Brain microvascular endothelial cell (primary cell): ENCODE data around the gene HK1.

Source experiments
- DNase-seq: peaks from one replicate; pipeline ENCODE4 v3.0.0-alpha.2; 2020
- H3K27ac ChIP-seq: fragments of 250-450 bp; sonication (Bioruptor Pico); 2 replicates; pipeline ENCODE4 v1.5.1; 2020; ENCODE audit warnings: mild to moderate bottlenecking, moderate library complexity
- H3K27me3 ChIP-seq: fragments of 250-450 bp; sonication (Bioruptor Pico); replicated peaks from 2 replicates; pipeline ENCODE4 v1.5.1; 2020; ENCODE audit warnings: mild to moderate bottlenecking
- H3K36me3 ChIP-seq: fragments of 250-450 bp; sonication (Bioruptor Pico); replicated peaks from 2 replicates; pipeline ENCODE4 v1.5.1; 2020; ENCODE audit warnings: mild to moderate bottlenecking
- H3K4me3 ChIP-seq: 2 replicates; pipeline ENCODE4 v1.5.1; 2011; ENCODE audit warnings: low read depth, mild to moderate bottlenecking, control low read depth, low read length, moderate library complexity
- in situ Hi-C: cut with HindIII; loops from 2 replicates; pipeline ENCODE4 v1.10.0; 2017; ENCODE audit warnings: low sequenced_read_pairs, low pct_ligation_motif_present
- TF ChIP-seq, protein P1 (sequence below): IDR thresholded peaks from 2 replicates; pipeline ENCODE4 v1.5.1; 2011; ENCODE audit warnings: low read depth, mild to moderate bottlenecking, moderate library complexity, low read length, control low read depth, inconsistent platforms; ENCODE audit errors: missing control alignments

Gene HK1

DNA sequence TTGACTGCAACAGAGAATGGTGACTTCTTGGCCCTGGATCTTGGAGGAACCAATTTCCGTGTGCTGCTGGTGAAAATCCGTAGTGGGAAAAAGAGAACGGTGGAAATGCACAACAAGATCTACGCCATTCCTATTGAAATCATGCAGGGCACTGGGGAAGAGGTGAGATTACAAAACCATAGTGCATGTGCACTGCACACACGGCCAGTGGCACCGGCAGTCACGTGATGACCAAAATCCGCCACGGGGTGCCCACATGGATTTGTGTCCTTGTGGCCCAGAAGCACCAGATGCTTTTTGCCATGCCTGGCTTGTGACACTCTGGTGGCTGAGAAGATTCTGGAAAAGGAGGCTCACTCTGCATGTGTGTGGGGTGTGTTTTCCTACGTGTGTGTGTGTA lies 106.0 kb downstream of the HK1 start:
- in situ Hi-C loops = loop anchor here (25.0 kb wide), 1 partner anchor 147 kb away; no protein-coding TSS in a partner anchor
- no peak for DNase-seq
- TF ChIP-seq, protein P1, sequence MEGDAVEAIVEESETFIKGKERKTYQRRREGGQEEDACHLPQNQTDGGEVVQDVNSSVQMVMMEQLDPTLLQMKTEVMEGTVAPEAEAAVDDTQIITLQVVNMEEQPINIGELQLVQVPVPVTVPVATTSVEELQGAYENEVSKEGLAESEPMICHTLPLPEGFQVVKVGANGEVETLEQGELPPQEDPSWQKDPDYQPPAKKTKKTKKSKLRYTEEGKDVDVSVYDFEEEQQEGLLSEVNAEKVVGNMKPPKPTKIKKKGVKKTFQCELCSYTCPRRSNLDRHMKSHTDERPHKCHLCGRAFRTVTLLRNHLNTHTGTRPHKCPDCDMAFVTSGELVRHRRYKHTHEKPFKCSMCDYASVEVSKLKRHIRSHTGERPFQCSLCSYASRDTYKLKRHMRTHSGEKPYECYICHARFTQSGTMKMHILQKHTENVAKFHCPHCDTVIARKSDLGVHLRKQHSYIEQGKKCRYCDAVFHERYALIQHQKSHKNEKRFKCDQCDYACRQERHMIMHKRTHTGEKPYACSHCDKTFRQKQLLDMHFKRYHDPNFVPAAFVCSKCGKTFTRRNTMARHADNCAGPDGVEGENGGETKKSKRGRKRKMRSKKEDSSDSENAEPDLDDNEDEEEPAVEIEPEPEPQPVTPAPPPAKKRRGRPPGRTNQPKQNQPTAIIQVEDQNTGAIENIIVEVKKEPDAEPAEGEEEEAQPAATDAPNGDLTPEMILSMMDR = no peak
- peaks cover 52% of the 10 kb centered on the region for H3K36me3 ChIP-seq
- no peak overlapping the region for H3K27ac ChIP-seq
- no peak overlapping the region for H3K4me3 ChIP-seq
- no peaks in the 10 kb centered on the region for H3K27me3 ChIP-seq

DNA sequence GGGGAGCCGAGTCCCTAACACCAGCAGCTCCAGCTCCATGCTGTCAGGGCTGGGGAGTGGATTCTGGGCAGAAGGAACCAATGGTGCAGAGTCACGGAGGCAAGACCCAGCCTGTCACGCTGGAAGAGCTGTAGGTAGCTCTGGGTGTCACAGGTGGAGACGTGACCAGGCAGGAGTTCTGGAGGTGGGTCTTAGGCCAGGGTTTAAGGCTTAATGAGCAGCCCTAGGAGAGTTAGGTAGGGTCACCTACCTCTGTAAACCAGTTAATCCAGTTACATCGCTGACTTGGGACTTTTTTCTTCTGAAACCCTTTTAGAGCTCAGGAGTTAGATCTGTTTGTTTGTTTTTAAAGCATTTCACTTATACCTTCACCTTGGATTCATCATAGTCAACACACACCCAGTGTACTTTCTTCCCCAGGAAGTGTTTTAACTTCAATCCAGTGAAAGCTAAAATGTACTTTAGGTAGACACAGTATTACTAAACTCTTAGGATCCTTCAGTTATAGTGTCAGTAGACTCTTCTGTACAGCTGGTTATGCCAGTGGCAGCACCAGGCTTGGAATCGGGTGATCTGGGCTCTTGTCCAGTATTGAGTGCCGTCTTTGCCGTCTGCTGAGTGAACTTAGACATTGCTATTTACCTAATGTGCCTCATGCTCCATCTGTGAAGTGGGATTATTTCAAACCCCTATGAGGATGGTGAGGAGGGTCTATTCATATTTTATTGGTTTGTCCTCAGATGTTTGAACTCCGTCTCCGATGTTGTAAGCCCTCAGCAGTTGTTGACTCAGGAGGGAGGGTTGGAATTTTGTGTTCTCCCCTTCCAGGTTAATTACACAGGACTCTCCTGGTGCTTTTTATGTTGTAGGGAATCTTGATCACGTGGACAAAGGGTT lies 107.4 kb downstream of the HK1 start:
- TF ChIP-seq, protein P1 = no peak
- Histone ChIP-seq H3K27me3 (no peaks in the 10 kb centered on the region), H3K4me3 (no peak overlapping the region), H3K36me3 (peaks cover 51% of the 10 kb centered on the region), H3K27ac (no peak overlapping the region)
- in situ Hi-C loops = loop anchor here (25.0 kb wide), 1 partner anchor 148 kb away; no protein-coding TSS in a partner anchor
- DNase-seq = no peak

DNA sequence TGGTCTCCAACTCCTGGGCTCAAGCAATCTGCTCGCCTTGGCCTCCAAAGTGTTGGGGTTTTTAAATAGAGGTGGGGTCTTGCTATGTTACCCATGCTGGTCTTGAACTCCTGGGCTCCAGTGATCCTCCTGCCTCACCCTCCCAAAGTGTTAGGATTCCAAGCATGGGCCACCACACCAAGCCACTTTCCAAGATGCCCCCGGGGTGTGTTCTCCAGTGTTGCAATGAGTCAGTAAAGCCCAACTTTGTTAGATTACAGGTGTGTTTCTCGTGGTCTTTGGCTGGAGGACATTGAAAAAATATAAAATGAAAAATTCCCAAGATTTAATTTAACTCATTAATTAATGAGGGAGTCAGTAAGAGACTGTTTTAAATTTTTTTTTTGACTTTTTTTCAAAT lies 109.2 kb downstream of the HK1 start:
- DNase-seq = no peak
- H3K27ac ChIP-seq = no peak overlapping the region
- no peak overlapping the region for H3K4me3 ChIP-seq
- H3K36me3 ChIP-seq = peaks cover 60% of the 10 kb centered on the region
- in situ Hi-C loops = loop anchor here (25.0 kb wide), 1 partner anchor 150 kb away; no protein-coding TSS in a partner anchor
- H3K27me3 ChIP-seq = no peaks in the 10 kb centered on the region
- TF ChIP-seq, protein P1 = no peak

DNA sequence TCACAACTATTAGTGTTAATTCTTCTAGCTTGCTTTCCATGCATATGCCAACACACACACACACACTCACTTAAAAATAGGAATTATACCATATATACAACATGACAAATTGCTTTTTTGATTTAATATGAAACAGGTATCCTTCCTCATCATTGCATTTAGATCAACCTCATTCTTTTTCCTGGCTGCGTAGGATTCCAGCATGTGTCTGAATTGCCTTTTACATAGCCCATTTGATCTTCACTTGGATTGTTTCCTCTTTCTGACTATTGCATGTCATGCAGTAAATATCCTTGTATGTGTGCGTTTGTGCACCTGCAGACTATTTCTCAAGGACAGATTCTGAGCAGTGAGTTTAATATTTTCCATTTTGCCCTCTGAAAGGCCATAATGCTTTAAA lies 110.2 kb downstream of the HK1 start:
- no peak for DNase-seq
- TF ChIP-seq, protein P1 = no peak
- Histone ChIP-seq H3K27ac (no peak overlapping the region), H3K27me3 (no peaks in the 10 kb centered on the region), H3K4me3 (no peak overlapping the region), H3K36me3 (peaks cover 56% of the 10 kb centered on the region)
- in situ Hi-C loops = loop anchor here (25.0 kb wide), 1 partner anchor 151 kb away; no protein-coding TSS in a partner anchor

DNA sequence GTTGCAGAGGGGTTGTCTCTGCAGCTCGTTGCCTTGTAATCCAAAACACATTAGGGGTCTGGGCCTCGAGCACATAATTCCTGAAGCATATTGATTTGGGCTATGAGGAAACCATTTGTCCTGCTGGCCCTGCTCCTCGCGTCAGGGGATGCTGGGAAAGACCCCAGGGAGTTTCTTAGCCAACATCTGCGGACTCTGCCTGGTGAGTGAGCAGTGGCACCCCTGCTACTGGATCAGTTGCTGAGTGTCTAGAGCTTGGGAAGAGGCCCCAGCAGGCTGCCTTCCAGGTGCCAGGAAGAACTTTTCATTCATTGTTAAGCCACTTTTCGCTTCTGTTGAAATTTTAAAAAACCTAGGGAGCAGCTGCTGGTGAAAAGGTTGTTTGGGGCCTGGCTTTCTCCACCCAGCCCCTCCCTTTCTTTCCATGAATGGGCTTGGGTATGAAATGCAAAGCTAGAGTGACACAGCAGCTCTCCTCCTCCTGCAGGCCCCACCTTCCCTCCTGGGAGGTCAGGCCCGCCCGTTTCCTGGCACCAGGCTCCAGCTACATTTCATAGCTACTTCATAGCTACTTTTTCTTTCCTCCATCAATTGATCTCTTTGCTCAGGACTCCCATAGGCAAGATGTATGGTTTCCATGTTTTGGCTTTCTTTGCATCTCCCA lies 111.7 kb downstream of the HK1 start:
- peaks cover 47% of the 10 kb centered on the region for H3K36me3 ChIP-seq
- in situ Hi-C loops = loop anchor here (25.0 kb wide), 1 partner anchor 153 kb away; no protein-coding TSS in a partner anchor
- H3K27ac ChIP-seq = no peak overlapping the region

More for the DNA sequence above, 111.7 kb downstream of the HK1 start:
- no peaks in the 10 kb centered on the region for H3K27me3 ChIP-seq
- TF ChIP-seq, protein P1 = no peak
- no peak for DNase-seq
- no peak overlapping the region for H3K4me3 ChIP-seq
